SK-N-SH treated with all-trans-retinoic acid at 6 μM for 48 hours (cell line): ENCODE results near the gene EPOP.

ENCODE experiments used
- ATAC-seq: fragments of 200-7000 bp; cut with Tn5 transposase; 3 replicates; pipeline ENCODE4 v1.9.1; 2020; ENCODE audit warnings: mild to moderate bottlenecking, moderate library complexity
- BACH2 ChIP-seq: fragments of 250-450 bp; sonication (Bioruptor Pico); IDR thresholded peaks from 2 replicates; pipeline ENCODE4 v1.9.0; 2021; ENCODE audit warnings: mild to moderate bottlenecking, borderline replicate concordance
- CREB5 ChIP-seq: fragments of 250-450 bp; sonication (Bioruptor Pico); IDR thresholded peaks from 2 replicates; pipeline ENCODE4 v1.5.1; 2020; ENCODE audit warnings: low read depth, mild to moderate bottlenecking, moderate library complexity
- CSDC2 ChIP-seq: fragments of 250-450 bp; sonication (Bioruptor Pico); IDR thresholded peaks from 2 replicates; pipeline ENCODE4 v1.5.0; 2020; ENCODE audit warnings: mild to moderate bottlenecking, moderate library complexity
- ESRRG ChIP-seq: fragments of 250-450 bp; sonication (Bioruptor Pico); IDR thresholded peaks from 2 replicates; pipeline ENCODE4 v1.6.1; 2021; ENCODE audit warnings: mild to moderate bottlenecking
- GLIS3 ChIP-seq: fragments of 250-450 bp; sonication (Bioruptor Pico); IDR thresholded peaks from 2 replicates; pipeline ENCODE4 v1.5.0; 2020; ENCODE audit warnings: mild to moderate bottlenecking, moderate library complexity
- ISL1 ChIP-seq: fragments of 250-450 bp; sonication (Bioruptor Pico); IDR thresholded peaks from 2 replicates; pipeline ENCODE4 v2.1.2; 2022; ENCODE audit warnings: mild to moderate bottlenecking, moderate library complexity
- OSR1 ChIP-seq: fragments of 250-450 bp; sonication (Bioruptor Pico); IDR thresholded peaks from 2 replicates; pipeline ENCODE4 v1.8.0; 2022; ENCODE audit warnings: moderate library complexity, mild to moderate bottlenecking, inconsistent platforms
- PPARA ChIP-seq: fragments of 250-450 bp; sonication (Bioruptor Pico); IDR thresholded peaks from 2 replicates; pipeline ENCODE4 v1.5.0; 2020; ENCODE audit warnings: mild to moderate bottlenecking, borderline replicate concordance
- SNAI2 ChIP-seq: fragments of 250-450 bp; sonication (Bioruptor Pico); IDR thresholded peaks from 2 replicates; pipeline ENCODE4 v1.5.0; 2020; ENCODE audit warnings: mild to moderate bottlenecking, moderate library complexity
- TCF4 ChIP-seq: fragments of 250-450 bp; sonication (Bioruptor Pico); IDR thresholded peaks from 2 replicates; pipeline ENCODE4 v1.8.0; 2021; ENCODE audit warnings: mild to moderate bottlenecking, moderate library complexity, borderline replicate concordance
- ZC3H10 ChIP-seq: fragments of 250-450 bp; sonication (Bioruptor Pico); IDR thresholded peaks from 2 replicates; pipeline ENCODE4 v1.5.1; 2021; ENCODE audit warnings: mild to moderate bottlenecking, moderate library complexity
- ZFP30 ChIP-seq: fragments of 450-650 bp; formaldehyde crosslinking; IDR thresholded peaks from 2 replicates; pipeline ENCODE4 v1.5.0; 2022; ENCODE audit warnings: mild to moderate bottlenecking, moderate library complexity
- ZNF565 ChIP-seq: fragments of 450-650 bp; formaldehyde crosslinking; conservative IDR thresholded peaks from 2 replicates; pipeline ENCODE4 v1.5.0; 2020; ENCODE audit warnings: low read depth, mild to moderate bottlenecking, moderate library complexity
- ZNF70 ChIP-seq: fragments of 450-650 bp; formaldehyde crosslinking; IDR thresholded peaks from 2 replicates; pipeline ENCODE4 v1.5.0; 2020; ENCODE audit warnings: mild to moderate bottlenecking, moderate library complexity
- TF ChIP-seq, protein P1 (sequence below): fragments of 250-450 bp; sonication (Bioruptor Pico); IDR thresholded peaks from 2 replicates; pipeline ENCODE4 v1.8.0; 2021; ENCODE audit warnings: low read depth, mild to moderate bottlenecking, moderate library complexity, borderline replicate concordance
- TF ChIP-seq, protein P2 (sequence below): fragments of 250-450 bp; sonication (Bioruptor Pico); IDR thresholded peaks from 2 replicates; pipeline ENCODE4 v1.8.0; 2020; ENCODE audit warnings: mild to moderate bottlenecking, moderate library complexity, borderline replicate concordance
- TF ChIP-seq, protein P3 (sequence below): fragments of 250-450 bp; sonication (Bioruptor Pico); IDR thresholded peaks from 2 replicates; pipeline ENCODE4 v1.5.0; 2020; ENCODE audit warnings: mild to moderate bottlenecking, moderate library complexity

EPOP gene

DNA sequence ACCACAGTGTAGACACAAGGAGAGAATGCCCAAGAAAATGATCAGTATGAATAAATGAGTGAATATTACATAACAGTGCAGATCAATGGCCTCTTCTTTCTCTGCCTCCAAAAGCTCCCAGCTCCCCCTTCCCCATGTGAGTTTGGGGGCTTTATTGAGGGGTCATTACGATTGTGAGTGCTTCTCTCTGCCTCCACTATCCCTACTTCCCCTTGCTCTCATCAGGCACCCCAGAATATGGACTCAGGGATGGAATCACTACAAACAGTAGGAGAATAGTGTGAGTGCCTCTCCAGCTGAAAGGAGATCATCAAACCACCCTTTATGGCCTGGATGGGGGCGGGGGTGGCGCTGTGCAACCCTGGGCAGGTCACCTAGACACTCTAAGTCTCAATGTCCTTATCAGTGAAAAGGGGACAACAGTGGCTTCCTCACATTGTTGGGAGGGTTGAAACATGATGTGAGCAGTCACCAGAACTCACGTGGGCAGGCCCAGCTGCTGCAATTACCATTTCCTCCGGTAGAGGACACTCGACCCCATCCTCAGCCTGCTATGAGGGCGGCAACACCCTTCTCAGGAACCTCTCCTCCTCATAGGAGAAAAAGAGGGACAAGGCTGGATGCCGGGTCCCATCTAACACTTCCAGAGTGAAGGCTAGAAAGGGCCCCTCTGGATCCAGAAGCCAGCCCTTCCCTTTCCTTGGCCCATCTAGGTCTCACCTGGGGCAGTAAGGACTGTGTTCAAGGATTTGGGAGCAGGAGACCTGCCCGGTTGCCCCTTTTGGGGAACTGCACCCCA is 2.1 kb upstream of the EPOP start:
- TF ChIP-seq PPARA (CRISPR knock-in tag) (no peak), ESRRG (CRISPR knock-in tag) (no peak), ZNF565 (CRISPR knock-in tag) (no peak), ZFP30 (no peak), CREB5 (CRISPR knock-in tag) (no peak), TCF4 (CRISPR knock-in tag) (no peak)
- peak; percentile 85 for ATAC-seq

- peak; percentile 23 for ATAC-seq
- TF ChIP-seq, protein P1, sequence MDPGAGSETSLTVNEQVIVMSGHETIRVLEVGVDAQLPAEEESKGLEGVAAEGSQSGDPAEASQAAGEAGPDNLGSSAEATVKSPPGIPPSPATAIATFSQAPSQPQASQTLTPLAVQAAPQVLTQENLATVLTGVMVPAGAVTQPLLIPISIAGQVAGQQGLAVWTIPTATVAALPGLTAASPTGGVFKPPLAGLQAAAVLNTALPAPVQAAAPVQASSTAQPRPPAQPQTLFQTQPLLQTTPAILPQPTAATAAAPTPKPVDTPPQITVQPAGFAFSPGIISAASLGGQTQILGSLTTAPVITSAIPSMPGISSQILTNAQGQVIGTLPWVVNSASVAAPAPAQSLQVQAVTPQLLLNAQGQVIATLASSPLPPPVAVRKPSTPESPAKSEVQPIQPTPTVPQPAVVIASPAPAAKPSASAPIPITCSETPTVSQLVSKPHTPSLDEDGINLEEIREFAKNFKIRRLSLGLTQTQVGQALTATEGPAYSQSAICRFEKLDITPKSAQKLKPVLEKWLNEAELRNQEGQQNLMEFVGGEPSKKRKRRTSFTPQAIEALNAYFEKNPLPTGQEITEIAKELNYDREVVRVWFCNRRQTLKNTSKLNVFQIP (CRISPR knock-in tag), result no peak
- no peak for TF ChIP-seq TCF4 (CRISPR knock-in tag)
- TF ChIP-seq ZC3H10 (CRISPR knock-in tag), result no peak
- TF ChIP-seq, protein P2, sequence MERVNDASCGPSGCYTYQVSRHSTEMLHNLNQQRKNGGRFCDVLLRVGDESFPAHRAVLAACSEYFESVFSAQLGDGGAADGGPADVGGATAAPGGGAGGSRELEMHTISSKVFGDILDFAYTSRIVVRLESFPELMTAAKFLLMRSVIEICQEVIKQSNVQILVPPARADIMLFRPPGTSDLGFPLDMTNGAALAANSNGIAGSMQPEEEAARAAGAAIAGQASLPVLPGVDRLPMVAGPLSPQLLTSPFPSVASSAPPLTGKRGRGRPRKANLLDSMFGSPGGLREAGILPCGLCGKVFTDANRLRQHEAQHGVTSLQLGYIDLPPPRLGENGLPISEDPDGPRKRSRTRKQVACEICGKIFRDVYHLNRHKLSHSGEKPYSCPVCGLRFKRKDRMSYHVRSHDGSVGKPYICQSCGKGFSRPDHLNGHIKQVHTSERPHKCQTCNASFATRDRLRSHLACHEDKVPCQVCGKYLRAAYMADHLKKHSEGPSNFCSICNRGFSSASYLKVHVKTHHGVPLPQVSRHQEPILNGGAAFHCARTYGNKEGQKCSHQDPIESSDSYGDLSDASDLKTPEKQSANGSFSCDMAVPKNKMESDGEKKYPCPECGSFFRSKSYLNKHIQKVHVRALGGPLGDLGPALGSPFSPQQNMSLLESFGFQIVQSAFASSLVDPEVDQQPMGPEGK (CRISPR knock-in tag), result no peak
- 0 out of 2 replicates have a peak, but pooled peaks have one; percentile 23 for TF ChIP-seq CSDC2
- TF ChIP-seq, all 23 proteins: peak for 1
Observed at GRCh38 chr17:38674014-38674748, 576 bp downstream of the EPOP start.

DNA sequence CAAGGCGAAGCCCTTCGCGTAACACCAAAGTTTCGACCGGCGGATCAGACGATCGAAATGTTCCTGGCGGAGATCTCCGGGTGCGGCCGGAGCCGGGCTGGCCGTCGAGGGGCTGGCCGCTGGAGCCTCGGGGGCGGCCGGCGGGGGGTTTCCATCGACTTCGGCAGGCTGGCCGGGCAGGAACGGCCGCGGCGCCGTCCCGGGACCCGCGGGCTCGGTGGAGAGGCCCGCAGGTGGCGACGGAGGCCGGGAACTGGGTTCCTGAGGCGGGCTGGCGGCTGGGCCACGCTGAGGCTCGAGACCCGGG is 1.1 kb downstream of the EPOP start:
- TF ChIP-seq, protein P3, sequence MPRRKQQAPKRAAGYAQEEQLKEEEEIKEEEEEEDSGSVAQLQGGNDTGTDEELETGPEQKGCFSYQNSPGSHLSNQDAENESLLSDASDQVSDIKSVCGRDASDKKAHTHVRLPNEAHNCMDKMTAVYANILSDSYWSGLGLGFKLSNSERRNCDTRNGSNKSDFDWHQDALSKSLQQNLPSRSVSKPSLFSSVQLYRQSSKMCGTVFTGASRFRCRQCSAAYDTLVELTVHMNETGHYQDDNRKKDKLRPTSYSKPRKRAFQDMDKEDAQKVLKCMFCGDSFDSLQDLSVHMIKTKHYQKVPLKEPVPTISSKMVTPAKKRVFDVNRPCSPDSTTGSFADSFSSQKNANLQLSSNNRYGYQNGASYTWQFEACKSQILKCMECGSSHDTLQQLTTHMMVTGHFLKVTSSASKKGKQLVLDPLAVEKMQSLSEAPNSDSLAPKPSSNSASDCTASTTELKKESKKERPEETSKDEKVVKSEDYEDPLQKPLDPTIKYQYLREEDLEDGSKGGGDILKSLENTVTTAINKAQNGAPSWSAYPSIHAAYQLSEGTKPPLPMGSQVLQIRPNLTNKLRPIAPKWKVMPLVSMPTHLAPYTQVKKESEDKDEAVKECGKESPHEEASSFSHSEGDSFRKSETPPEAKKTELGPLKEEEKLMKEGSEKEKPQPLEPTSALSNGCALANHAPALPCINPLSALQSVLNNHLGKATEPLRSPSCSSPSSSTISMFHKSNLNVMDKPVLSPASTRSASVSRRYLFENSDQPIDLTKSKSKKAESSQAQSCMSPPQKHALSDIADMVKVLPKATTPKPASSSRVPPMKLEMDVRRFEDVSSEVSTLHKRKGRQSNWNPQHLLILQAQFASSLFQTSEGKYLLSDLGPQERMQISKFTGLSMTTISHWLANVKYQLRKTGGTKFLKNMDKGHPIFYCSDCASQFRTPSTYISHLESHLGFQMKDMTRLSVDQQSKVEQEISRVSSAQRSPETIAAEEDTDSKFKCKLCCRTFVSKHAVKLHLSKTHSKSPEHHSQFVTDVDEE (CRISPR knock-in tag), result no peak
- TF ChIP-seq PPARA (CRISPR knock-in tag), result no peak
- no peak for TF ChIP-seq SNAI2 (CRISPR knock-in tag)
- TF ChIP-seq ZNF565 (CRISPR knock-in tag), result no peak
- TF ChIP-seq, protein P1 (CRISPR knock-in tag), result no peak
- no peak for TF ChIP-seq ZC3H10 (CRISPR knock-in tag)
- TF ChIP-seq GLIS3 (CRISPR knock-in tag), result no peak
- TF ChIP-seq, all 23 proteins: peak for 0
- ATAC-seq, result no peak

- no peak for ATAC-seq
- TF ChIP-seq ZFP30 (no peak), ZNF565 (CRISPR knock-in tag) (no peak), BACH2 (no peak), CSDC2 (no peak), CREB5 (CRISPR knock-in tag) (no peak), ISL1 (CRISPR knock-in tag) (no peak), PPARA (CRISPR knock-in tag) (no peak), OSR1 (CRISPR knock-in tag) (no peak), ESRRG (CRISPR knock-in tag) (no peak), ZNF70 (CRISPR knock-in tag) (no peak)
- TF ChIP-seq, protein P2 (CRISPR knock-in tag), result no peak
Observed at GRCh38 chr17:38672788-38673706, 1.7 kb downstream of the EPOP start.
